ENCODE measurements around the gene ELK4.

The ELK4 gene

DNA sequence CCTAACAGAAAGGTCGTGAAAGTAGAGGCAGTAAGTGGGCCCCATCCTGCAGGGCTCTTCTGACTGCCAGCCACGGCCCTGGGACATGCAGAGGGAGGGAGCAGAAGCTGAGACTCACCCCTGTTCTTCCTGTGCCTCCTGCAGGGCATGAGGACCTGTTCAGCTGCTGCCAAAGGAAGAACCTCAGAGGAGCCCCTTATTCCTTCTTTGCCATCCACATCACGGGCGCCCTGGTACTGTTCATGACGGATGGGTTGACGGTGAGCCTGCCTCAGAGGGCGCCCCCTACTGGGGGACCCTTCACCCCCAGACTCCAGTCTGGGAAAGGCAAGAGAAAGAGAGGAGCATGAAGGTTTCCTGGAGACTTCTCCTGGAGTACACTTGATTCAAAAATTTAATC is 47.1 kb downstream of the ELK4 start:
- TF ChIP-seq, protein P1, sequence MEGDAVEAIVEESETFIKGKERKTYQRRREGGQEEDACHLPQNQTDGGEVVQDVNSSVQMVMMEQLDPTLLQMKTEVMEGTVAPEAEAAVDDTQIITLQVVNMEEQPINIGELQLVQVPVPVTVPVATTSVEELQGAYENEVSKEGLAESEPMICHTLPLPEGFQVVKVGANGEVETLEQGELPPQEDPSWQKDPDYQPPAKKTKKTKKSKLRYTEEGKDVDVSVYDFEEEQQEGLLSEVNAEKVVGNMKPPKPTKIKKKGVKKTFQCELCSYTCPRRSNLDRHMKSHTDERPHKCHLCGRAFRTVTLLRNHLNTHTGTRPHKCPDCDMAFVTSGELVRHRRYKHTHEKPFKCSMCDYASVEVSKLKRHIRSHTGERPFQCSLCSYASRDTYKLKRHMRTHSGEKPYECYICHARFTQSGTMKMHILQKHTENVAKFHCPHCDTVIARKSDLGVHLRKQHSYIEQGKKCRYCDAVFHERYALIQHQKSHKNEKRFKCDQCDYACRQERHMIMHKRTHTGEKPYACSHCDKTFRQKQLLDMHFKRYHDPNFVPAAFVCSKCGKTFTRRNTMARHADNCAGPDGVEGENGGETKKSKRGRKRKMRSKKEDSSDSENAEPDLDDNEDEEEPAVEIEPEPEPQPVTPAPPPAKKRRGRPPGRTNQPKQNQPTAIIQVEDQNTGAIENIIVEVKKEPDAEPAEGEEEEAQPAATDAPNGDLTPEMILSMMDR (IDR thresholded peaks at IDR 0.05; ENCODE audit: low read depth, low read length, missing control alignments): peak; percentile 53
- no peak for DNase-seq (ENCODE audit: extremely low read depth, low read depth)
- H3K4me3 ChIP-seq (replicated peaks; ENCODE audit: low read depth, low read length): no peak overlapping the region

DNA sequence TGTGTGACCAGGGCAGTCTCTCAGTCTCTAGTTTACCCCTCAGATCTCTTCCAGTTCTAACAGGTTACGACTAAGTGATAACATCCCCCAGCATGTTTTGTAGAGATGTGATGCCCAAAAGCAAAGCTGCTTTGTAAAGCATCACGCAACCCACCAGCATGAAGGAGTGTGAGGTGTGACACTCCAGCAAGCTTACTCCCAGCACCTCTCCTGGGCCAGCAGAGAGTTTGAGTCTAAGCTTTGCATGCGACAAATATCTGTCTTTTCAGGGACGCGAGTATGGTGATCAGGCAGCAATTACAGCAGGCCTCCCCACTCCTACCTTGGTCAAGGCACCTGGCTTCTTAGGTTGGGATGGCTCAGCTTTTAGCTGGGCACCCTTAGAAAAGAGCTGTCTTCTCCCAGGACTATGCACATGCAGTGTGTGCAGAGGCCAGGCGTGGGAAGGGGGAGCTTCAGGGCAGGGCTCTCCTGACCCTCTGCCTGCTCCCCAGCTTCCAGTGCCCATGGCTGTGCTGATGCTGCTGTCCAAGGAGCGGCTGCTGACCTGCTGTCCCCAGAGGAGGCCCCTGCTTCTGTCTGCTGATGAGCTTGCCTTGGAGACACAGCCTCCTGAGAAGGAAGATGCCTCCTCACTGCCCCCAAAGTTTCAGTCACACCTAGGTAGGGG is 48.2 kb downstream of the ELK4 start:
- no peak for DNase-seq (ENCODE audit: extremely low read depth, low read depth)
- H3K4me3 ChIP-seq (replicated peaks; ENCODE audit: low read depth, low read length): no peak overlapping the region
- TF ChIP-seq, protein P1 (IDR thresholded peaks at IDR 0.05; ENCODE audit: low read depth, low read length, missing control alignments): no peak

DNA sequence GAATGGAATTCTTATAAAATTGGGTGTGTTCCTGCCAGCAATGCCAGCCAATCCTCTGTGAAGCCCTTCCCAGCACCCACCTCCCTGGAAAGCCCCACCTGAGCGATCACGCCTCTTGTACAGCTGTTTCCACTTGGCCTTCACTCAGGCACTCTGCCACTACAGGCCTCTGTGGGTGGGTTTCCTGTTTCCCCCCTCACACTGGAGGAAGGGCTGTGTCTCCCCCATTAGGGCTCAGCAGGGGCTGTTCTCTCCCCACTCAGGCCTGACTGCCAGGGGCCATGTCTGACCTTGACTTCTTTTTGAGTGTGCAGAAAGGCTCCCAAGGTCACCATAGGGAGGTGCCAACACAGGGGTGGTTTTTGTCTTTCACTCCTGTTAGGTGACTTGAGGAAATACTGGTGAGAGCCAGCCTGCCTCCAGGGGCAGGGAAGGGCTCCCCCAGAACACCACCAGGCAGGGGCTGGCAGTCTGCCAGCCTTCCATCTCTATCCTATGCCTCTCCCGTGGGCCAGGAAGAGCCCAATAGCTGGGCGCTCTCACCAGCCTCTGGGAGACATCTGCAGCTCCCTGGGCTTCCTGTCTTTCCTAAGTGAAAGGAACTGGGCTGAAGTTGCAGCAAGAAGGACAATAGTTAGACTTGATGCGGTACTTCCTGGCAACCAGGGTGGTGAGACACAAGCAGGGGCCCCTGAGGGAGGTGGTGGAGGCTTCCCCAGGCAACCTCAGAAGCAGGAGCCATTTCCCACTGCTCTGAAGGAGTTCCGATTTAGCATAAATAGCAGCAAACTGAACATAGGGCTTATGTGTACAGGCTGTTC is 49.1 kb downstream of the ELK4 start:
- no peak overlapping the region for H3K4me3 ChIP-seq (replicated peaks; ENCODE audit: low read depth, low read length)
- DNase-seq (ENCODE audit: extremely low read depth, low read depth): no peak
- TF ChIP-seq, protein P1 (IDR thresholded peaks at IDR 0.05; ENCODE audit: low read depth, low read length, missing control alignments): no peak

DNA sequence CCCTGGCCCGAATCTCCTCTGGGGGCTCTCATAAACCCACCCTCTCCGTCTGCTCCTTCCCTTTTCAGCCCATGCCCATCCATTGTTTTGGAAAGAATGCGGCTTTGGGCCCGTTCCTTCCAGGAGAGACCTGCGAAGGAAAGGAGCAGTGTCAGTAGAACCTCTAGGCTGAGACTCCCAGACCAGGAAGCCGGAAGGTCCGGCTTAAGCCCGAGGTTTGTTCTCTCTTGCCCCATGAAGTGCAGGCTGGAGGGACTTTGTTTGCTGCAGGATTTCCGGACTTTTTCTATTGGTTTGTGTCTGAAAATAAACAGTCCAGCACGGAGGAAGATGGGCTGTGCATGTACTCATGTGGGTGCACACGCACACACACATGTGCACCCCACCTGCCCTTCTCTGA is 49.8 kb downstream of the ELK4 start:
- DNase-seq (ENCODE audit: extremely low read depth, low read depth): no peak
- no peak overlapping the region for H3K4me3 ChIP-seq (replicated peaks; ENCODE audit: low read depth, low read length)
- TF ChIP-seq, protein P1 (IDR thresholded peaks at IDR 0.05; ENCODE audit: low read depth, low read length, missing control alignments): no peak

DNA sequence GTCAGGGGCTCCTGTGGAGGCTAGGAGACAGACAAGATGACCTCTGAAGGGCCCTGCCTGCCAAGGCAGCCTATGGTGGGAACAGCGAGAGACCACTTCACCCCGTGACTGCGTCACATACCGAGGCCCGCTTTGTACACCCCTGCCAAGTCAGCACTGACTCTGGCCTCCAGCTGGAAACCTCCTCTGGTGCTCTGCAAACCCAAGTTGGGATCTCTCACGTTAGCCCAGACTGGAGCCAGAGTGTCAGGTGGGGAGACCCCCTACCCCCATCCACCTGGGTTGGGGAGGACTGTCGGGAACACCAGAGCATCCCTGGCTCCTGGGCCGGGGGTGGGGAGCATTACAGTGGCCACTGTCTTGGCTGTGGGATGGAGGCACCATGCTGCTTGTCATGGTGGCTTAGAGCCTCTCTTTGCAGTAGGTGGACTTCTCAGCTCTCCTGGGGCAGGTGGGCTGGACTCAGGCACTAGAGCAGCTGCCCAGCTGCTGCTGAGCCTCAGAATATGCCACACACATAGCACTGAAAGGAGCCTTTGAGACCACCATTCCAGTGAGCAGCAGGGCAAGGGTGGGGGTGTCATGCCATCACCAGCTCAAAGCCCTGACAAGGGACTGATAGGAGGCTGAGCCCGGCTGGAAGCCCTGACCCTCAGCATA is 50.4 kb downstream of the ELK4 start:
- no peak for DNase-seq (ENCODE audit: extremely low read depth, low read depth)
- no peak overlapping the region for H3K4me3 ChIP-seq (replicated peaks; ENCODE audit: low read depth, low read length)
- TF ChIP-seq, protein P1 (IDR thresholded peaks at IDR 0.05; ENCODE audit: low read depth, low read length, missing control alignments): no peak

DNA sequence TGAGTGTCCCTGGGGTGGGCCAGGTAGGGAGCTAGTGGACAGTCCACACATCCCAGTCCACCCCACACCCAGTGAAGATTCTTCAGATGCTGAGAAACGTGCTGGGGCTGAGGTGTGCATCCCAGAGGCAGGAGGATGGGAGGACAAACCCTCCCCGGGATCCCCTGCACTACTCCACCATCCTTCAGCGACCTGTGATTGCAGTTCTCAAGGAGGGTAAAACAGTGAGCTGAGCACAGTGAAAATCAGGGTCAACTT is 51.0 kb downstream of the ELK4 start:
- TF ChIP-seq, protein P1 (IDR thresholded peaks at IDR 0.05; ENCODE audit: low read depth, low read length, missing control alignments): no peak
- no peak overlapping the region for H3K4me3 ChIP-seq (replicated peaks; ENCODE audit: low read depth, low read length)
- no peak for DNase-seq (ENCODE audit: extremely low read depth, low read depth)
